ENCODE data around the gene PPP3CA.
"Not testable (repeated sequence)": the region's sequence is repeated elsewhere in the genome, so short reads cannot be mapped to it uniquely, and the experiment has no call there.

The PPP3CA gene

DNA sequence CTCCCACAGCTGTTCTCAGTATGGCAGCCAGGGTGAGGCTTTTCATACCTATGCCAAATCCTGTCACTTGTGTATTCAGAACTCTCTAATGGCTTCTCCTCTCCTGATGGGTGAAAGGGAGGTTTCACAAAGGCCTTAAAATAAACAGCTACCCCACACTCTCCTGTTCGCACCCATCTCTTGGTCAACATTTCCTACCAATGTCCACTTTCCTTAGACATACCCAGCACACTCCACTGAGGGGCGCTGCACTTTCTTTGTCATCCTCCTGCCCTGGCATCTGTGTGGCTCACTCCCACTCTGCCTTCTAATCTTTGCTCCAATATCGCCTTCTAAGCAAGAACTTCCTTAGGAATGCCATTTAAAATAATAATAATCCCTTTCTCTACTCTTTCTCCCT, 313.3 kb downstream of the PPP3CA start:
- no peak for DNase-seq

DNA sequence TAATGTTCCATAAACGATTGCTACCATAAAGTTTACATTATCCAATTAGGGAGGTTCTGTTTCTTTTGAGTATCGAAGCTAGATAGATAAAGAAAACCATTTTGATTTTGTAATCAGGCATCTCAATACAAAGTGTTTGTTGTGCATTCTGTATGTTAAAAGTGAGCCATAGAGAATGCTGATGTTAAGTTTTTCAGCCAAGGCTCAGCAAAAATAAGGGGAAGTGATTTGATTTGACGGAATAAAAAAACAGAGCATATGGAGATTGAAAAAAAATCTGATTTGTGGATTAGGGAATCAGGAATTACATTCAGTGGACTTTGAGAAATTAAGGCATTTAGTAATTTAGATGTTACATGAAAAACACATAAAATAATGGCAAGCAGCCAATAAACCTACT, 314.8 kb downstream of the PPP3CA start:
- no peak for DNase-seq

DNA sequence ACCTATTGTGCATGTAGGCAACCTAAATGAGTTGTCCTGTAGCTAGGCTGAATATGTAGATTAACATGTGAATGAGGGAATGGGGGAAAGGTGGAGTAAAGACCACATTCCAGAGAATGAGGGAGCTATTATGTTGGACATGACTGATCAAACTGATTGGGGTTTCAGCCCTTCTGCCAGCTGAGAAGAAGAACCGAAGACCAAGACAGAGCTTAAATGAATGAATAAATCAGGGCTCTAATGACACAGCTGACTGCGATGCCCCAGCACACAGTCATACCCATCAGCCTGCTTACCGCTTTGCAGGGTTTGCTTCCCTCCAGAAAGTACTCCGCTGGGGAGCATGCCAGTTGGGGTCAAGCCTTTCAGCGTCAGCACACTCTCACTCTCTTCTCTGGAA, 315.4 kb downstream of the PPP3CA start:
- no peak for DNase-seq

DNA sequence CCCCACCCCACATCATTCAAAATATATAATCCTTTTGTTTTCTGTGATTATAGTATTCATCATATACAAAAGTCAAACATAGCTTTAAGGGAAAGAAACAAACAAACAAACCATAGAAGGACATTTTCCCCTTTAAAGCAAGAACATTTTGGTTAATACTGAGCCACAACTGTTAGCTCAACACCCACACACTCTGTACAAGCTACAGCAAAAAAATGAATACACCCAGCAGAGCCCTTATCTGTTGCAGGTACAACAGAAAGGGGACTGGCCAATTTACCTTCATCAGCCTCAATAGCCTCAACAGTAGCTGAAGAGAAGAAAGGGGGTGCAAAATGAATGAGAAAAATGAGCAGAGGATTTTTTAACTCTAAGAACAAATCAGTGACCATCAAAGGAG, 318.4 kb downstream of the PPP3CA start:
- no peak for DNase-seq

DNA sequence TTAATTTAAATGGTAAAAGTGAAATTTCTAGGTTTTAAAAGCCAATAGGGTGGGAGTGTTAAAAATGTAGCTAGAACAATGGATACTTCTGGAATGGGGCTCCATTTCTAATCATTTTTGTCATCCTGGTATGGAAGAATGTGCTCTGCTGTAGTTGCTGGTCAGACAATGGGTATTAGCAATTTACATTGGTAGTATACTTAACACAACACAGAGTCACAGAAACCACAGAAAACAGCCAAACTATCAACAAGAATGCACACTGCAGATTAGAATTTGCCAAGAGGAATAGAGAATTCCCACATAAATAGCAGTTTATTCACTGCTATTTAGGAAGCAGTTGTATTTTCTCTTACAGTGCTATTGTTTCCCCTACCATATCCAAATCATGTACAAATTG, 319.6 kb downstream of the PPP3CA start:
- no peak for DNase-seq

DNA sequence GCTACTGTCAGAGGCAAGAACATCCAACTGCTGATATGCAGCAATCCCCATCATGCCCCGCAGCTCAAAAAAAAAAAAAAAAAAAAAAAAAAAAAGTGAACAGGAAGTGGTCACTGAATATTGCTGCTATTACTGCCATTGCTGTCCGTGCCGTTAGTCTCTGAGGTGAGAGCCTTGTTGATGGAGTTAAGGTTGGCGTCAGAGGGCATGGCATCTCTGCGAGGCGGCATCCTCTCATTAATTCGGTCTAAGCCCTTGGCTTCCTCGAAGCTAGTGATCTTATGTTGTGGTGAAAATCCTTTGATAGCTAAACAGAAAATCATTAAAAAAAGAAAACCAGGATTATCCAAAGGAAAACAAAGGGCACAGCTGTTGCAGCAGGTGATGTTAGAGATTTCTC, 321.6 kb downstream of the PPP3CA start:
- no peak for DNase-seq

DNA sequence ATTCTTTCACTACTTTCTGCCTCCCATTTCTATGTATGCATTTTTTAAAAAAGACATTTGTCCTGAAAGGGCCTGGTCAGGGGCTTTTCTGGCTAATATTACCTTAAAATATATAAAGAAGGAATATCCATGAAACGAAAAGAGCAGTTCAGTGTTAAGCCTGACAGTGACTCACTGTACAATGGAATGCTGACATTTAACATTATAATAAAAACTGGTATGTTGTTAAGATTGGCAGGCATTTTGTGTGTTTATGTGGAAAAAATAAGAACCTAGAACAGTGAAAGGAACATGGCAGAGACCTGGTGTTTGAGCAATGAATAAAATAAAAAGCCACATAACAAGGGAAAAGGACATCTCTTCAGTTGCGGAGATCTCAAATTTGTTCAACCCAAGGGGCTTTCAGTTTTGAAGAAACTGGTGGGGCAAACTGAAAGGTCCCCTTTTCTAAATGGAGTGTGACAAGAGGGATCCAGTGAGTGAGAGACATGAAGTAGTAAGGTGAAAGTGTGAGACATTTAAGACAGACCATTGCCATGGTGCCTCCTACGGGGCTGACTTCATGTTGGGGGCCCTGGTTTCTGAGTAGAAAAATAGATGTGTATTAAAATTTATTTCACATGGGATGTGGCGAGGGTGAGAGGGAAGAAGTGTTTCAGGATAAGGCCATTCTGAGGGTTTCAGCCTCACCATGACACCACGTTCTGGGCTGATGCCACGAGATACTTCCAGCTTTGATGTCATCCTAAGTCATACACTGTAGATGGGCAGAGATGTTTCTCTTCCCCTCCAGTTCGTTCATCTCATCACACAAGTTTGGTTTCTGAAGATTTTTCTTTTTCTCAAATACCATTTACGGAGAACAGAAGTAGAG, 324.9 kb downstream of the PPP3CA start:
- DNase-seq, result no peak

DNA sequence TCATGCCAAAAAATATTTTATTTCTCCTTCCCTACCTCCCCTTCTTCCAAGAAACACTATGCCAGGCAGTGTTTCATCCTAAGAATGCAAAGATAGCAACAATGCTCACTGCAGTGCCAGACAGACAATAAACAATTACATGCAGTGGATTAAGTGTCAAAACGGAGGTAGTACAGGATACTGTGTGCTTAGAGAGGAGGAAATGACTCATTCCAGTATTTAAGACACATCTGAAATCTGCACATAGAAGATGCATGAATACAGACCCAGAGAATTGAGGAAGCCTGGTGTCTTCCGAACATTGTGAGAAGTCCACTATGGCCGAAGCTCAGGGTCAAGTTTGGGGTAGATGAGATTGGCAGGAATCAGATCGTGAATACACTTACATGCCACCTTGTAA, 326.4 kb downstream of the PPP3CA start:
- DNase-seq, result no peak

DNA sequence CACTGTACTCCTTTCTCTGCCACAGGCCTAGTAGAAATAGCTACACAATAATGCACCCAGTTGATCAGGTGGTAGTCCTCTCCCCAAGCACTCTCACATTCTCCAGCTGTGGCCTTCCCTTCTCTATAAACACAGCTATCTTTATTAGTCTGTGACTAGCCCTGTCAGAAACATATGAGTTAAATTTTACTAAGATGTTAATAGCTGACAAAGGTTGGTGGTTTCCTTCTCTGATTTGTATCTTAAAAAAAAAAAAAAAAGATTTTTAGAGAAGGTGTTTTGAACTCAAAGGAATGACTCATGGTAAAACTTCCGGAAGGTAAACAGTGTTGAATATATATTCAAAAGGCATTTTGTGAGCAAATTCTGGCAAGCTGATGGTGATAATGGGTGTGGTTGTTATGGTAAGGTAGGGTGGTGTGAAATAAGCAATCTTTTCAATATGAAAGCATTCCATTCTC, 327.4 kb downstream of the PPP3CA start:
- no peak for DNase-seq

DNA sequence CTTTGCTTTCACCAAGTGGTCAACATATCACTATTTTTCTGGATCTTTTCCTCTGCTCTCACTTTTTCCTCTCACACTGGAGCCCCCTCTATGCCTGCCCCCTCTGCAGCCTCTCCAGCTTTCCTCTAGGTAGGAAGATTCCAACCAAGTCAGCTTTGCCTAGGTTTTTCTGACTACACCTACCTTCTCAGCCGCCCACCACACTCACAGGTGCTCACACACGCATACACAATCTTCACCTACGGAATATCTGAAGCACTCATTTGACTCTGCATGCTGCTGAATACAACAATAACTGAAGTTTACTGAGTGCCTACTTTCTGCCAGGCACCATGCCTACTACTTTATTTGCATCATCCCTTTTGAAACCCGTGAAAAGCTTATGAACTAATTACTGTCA, 328.0 kb downstream of the PPP3CA start:
- DNase-seq, result no peak

DNA sequence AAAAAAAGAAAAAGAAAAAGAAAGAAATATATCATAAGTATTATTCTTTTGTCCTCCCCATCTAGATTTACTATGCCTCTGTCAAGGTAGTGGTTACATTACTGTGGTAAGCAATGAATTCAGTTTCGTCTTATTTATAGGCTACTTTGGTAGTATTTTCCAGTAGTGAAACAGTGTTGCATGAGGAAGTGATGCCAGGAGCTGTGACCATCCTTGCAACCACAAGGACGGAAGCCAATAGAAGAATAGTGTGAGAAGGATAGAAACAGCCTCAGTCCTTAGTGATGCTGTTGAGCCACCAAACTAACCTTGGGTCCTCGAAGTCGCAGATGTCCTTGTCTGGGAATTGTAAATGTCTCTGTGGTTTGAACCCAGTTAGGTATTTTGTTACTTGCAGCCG, 328.5 kb downstream of the PPP3CA start:
- peak; percentile 19 for DNase-seq

DNA sequence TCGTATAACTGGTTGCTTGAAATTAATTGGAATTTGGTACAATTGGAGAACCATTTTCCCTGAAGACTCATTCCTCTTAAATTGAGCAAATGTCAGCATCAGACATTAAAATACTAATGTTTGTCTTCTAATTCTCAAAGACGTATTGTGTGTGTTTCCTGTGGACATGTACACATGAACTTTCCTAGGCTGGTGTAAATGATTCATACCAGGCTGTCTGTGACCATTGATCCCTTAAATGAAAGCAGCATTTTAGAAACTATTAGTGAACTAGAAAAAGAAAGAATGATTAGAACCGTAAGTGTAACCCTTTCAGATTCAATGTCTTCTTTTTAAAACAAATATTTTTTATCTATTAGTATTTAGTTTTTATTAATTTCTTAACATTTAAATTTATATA, 332.9 kb downstream of the PPP3CA start:
- DNase-seq, result no peak

DNA sequence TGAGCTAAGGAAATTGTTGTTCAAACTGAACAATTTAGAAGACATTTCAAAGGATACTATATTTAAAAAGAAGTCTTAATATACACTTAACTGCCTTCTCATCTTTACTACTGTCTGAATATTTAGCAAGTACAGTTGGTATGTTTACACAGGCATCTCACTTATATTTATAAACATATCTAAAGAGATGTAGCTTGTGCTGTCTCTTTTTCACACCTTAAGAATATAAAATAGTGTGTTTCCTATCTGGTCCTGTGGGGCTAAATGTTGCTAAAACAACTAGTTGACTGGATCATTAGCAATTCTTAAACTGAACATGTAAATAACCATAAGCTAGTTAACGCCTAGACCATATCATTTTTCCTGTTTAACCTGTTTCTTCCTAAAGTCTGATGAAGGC, 336.3 kb downstream of the PPP3CA start:
- no peak for DNase-seq

DNA sequence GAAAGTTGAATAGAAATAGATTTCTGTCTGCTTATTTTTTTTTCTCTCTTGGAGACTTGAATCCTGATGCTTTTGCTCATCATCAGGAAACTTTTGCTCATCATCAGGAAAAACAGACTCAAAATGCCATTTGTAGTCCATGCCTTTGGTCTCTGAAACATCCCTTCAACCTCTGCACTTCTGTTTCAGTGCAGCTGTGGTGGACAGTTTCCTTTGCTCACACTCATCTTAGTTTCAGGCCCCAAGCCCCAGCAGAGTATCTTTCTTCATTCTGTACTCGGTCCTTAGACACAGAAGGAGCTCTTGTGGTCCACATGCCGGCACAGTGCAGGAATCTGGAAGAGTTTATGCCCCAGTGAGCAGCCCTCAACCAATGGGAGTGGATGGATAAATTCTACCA, 337.9 kb downstream of the PPP3CA start:
- no peak for DNase-seq

DNA sequence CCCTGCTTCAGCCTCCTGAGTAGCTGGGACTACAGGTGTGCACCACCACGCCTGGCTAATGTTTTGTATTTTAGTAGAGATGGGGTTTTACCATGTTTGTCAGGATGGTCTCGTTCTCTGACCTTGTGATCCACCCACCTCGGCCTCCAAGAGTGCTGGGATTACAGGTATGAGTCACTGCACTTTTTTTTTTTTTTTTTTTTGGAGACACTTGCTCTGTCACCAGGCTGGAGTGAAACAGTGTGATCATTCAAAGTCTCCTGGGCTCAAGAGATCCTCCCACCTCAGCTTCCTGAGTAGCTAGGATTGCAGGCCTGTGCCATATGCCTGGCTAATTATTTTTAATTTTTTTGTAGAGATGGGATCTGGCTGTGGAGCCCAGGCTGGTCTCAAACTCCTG, 338.8 kb downstream of the PPP3CA start:
- DNase-seq, result no peak

DNA sequence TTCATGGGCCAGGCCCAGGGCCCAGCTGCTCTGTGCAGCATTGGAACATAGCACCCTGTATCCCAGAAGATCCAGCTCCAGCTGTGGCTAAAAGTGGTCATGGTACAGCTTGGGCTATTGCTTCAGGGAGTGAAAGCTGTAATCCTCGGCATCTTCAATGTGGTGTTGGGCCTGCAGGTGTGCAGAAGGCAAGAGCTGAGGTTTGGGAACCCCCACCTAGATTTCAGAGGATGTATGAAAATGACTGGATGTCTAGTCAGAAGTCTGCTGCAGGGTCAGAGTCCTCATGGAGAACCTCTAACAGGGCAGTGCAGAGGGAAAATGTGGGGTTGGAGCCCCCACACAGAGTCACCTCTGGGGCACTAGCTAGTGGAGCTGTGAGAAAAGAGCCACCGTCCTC, 341.7 kb downstream of the PPP3CA start:
- no peak for DNase-seq

DNA sequence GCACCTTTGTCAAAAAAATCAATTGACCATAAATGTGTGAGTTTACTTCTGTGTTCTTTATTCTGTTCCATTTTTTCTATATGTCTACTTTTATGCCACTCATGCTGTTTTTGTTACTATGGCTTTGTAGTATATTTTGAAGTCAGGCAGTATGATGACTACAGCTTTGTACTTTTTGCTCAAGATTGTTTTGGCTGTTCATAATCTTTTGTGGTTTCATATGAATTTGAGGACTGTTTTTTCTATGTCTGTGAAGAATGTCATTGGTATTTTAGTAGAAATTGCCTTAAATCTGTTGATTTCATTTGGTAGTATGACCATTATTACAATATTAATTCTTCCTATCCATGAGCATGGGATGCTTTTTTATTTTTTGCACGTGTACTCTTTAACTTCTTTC, 346.8 kb downstream of the PPP3CA start:
- DNase-seq, result no peak

DNA sequence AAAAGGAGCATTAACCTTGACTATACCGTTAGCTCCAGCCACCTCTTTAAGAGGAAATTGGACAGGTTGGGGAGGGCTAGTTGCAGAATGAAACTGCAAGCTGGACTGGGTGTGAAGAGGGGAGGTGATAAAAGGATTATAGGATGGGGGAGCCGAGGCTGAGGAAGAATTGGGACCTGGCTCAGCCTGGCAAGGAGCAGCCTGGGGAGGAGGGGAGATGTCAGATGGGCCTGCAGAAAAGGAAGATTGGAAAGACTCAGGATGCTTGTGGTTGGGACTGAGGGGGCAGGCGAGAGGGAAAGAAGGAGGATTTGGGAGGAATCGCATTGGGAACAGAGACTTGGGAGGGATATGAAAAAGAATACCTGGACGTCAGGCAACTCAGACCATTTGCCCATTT, 351.7 kb downstream of the PPP3CA start:
- no peak for DNase-seq

DNA sequence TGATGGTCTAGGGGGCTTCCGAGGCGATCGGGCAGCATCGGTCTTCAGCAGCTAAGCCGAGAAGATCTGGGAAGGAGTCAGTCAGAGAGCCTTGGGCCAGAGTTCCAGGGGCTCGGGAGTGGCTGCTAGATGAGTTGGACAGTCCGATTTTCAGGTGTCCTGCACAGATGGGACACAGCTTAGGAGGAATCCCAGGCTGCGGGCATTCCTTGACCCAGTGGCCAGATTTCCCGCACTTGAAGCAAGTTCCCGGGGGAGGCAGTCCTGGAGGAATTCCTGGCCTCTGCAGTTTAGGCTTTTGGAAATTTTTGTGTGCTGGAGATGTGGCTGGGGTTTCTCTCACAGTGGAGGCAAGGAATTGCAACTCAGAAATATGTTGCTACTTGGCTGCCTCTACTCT, 352.3 kb downstream of the PPP3CA start:
- not testable (repeated sequence) for DNase-seq

DNA sequence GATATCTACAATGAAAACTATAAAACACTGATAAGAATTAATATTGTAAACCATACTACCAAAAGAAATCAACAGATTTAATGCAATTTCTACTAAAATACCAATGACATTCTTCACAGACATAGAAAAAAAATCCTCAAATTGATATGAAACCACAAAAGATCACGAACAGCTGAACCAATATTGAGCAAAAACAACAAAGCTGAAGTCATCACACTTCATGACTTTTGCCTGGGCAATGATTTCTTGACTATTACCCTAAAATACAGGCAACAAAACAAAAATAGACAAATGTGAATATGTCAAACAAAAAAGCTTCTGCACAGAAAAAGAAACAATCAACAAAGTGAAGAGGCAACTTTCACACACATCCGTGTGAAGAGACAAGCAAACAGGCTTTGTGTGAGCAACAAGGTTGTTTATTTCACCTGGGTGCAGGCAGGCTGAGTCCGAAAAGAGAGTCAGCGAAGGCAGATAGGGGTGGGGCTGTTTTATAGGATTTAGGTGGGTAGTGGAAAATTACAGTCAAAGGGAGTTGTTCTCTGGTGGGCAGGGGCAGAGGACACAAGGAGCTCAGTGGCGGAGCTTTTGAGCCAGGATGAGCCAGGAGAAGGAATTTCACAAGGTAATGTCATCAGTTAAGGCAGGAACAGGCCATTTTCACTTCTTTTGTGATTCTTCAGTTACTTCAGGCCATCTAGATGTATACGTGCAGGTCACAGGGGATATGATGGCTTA, 355.8 kb downstream of the PPP3CA start:
- DNase-seq, result not testable (repeated sequence)

DNA sequence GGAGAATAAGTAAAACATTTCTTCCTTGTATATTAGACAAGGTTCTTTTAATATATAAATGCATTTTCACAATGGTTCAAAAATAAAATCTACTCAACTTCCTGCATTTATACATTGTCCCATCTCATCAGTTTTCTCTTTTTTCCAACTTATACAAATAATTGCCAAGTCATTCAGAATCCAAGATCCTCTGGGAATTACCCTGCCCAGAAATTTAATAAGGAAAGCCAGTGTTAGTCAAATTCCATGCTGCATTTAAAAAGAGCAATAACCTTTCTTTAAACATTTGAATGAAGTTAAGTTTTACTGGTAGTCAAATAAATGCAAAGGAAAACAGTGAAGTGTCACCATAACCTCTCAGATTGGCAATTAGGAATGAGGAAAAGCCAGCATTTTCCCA, 357.9 kb downstream of the PPP3CA start:
- no peak for DNase-seq

DNA sequence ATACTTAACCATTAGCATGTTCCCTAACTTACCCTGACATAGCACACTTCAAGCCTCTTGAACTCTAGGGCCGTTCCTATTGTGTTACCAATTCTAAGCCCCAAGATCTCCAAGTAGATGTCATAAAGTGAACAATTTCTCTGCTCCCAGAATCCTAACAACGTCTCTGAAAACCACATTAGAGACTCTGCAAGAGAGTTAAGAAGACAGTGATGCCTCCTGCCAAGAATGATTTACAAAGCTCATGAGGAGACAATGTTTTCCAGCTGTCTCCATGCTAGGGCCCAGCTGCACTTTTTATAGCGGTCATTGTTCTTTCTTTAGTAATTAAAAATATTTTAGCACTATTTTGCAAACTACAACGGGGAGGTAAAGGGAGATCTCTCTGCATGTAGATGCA, 358.4 kb downstream of the PPP3CA start:
- DNase-seq, result no peak

DNA sequence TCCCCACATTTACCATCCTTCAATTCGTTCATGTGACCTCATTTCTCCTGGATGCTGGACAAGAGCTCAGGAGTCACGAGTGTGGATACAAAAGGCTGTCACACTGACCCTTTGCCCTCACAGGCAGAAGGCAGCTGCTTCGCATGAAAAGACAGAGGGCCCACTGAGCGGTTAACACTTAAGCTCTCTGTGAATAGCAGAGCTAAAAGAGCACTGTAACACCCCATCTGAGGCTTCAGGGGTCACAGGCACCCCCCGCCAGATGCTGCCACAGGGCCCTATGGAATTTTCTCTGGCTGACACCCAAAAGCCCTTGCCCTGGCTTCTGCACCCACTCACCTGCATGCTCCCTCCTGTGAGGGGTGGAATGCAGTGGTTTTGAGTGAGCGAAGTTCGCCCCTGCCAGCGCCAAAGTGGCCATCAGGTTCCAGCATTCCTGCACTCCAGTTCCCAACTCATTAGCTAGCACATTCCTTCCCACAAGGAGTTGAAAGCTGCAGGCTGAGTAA, 360.9 kb downstream of the PPP3CA start:
- no peak for DNase-seq

DNA sequence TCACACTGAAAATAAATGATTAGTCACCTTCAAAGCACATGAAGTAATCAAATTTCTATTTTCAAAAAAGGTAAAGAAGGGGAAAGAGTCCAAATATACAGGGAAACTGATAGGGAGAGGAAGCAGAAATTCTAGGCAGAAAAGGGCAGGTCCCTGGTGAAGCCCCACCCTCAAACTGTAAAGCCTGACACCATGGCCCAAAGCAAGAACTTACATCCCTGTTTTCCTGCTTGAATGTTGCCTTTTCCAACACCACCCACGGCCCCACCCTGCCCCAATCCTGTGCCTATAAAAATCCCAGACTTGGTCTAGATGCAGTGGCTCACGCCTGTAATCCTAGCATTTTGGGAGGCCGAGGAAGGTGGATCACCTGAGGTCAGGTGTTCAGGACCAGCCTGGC, 361.8 kb downstream of the PPP3CA start:
- no peak for DNase-seq
